ENCODE results near the gene FAM181A.

- TF ChIP-seq POLR2AphosphoS5 (IDR thresholded peaks at IDR 0.05; ENCODE audit: low read depth) (no peak), CTCF (conservative IDR thresholded peaks at IDR 0.05; ENCODE audit: low read depth in 2 of 2) (no peak)
Observed at GRCh38 chr14:93932642-93933041, 5.5 kb downstream of the FAM181A start.
